GM18498 (cell line): ENCODE results near the gene LAMA3.
A peak's percentile ranks its signal among the peaks of the same experiment; 100 is the strongest.

ENCODE experiments used
- ATAC-seq: cut with Tn5 transposase; IDR thresholded peaks from one replicate; pipeline ENCODE4 v1.9.1; 2021; ENCODE audit warnings: mild to moderate bottlenecking, moderate library complexity; ENCODE audit not compliant: unreplicated experiment

LAMA3 gene, protein sequence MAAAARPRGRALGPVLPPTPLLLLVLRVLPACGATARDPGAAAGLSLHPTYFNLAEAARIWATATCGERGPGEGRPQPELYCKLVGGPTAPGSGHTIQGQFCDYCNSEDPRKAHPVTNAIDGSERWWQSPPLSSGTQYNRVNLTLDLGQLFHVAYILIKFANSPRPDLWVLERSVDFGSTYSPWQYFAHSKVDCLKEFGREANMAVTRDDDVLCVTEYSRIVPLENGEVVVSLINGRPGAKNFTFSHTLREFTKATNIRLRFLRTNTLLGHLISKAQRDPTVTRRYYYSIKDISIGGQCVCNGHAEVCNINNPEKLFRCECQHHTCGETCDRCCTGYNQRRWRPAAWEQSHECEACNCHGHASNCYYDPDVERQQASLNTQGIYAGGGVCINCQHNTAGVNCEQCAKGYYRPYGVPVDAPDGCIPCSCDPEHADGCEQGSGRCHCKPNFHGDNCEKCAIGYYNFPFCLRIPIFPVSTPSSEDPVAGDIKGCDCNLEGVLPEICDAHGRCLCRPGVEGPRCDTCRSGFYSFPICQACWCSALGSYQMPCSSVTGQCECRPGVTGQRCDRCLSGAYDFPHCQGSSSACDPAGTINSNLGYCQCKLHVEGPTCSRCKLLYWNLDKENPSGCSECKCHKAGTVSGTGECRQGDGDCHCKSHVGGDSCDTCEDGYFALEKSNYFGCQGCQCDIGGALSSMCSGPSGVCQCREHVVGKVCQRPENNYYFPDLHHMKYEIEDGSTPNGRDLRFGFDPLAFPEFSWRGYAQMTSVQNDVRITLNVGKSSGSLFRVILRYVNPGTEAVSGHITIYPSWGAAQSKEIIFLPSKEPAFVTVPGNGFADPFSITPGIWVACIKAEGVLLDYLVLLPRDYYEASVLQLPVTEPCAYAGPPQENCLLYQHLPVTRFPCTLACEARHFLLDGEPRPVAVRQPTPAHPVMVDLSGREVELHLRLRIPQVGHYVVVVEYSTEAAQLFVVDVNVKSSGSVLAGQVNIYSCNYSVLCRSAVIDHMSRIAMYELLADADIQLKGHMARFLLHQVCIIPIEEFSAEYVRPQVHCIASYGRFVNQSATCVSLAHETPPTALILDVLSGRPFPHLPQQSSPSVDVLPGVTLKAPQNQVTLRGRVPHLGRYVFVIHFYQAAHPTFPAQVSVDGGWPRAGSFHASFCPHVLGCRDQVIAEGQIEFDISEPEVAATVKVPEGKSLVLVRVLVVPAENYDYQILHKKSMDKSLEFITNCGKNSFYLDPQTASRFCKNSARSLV (N-terminal part only)

DNA sequence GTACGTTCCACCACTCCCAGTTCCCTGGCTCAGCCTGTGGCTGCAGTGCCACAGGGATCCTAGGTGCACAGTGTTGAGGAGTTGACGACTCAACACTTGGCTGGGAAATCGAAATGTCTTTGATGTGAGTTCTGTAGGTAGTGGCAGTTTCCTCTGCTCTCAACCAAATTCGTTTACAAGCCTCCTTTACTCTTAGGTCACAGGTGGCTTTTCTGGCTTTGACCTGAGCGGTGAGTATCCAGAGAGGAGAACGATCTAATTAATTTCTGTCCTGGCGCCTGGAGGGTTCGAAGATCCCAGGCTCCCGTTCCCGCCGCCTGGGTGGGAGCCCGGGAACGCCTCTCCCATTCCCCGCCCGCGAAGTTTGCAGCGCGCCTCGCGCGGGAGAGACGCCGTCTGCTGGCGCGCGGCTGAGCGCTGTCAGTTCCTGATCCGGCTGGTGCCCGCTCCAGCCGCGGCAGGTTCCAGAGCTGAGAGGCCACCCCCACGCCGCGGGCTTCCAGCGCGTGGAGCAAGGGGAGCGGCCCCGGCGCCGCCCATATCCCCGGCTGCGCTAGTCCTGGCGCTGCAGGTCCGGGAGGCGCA, at the start of gene LAMA3:
Gene LAMA3 (plus strand): TSS at position 423 of the 585 bp plus-strand sequence. CDS start 231 bp downstream, outside the sequence.
- no peak for ATAC-seq

DNA sequence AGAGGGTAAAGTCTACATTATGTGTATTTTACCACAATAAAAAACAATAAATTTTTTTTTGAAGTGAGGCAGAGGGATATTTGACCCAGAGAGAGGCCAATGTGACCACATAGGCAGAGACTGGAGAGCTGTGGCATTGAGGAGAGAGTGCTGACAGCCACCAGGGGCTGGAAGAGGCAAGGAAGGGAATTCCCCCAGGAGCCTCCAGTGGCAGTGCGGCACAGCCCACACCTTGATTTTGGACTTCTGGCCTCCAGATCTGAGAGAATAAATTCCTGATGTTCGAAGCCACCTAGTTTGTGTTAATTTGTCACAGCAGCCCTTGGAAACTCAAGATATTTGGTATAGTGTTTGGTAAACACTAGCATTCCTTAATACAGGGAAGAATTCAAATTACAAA, 49.2 kb upstream of the LAMA3 start:
- no peak for ATAC-seq

DNA sequence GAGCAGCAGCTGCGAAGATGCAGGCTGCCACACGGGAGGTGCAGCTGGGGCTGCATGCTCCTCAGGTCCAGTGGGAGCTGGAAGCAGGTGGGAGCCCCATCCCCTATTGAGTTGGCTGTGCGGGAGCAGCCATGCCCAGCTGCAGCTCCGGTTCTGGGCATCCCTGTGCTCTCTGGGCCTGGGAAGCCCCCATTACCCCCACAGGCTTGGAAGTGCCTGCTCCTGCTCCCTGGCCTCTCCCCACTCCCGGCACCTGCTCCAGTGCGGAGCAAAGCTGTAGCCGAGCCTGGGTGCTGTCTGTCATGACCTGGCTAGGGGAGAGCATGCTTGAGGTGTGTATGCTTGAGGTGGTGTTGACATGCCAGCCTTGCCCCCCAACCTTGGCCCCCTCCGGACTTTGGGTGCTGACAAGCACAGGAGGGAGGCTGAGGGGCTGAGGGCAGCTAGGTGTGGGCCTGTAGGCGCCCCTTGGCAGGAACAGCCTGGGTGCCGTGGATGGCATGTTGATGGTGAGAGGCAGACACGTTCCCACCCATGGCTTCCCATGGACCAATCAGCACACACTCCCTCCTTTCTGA, 48.0 kb upstream of the LAMA3 start:
- no peak for ATAC-seq

DNA sequence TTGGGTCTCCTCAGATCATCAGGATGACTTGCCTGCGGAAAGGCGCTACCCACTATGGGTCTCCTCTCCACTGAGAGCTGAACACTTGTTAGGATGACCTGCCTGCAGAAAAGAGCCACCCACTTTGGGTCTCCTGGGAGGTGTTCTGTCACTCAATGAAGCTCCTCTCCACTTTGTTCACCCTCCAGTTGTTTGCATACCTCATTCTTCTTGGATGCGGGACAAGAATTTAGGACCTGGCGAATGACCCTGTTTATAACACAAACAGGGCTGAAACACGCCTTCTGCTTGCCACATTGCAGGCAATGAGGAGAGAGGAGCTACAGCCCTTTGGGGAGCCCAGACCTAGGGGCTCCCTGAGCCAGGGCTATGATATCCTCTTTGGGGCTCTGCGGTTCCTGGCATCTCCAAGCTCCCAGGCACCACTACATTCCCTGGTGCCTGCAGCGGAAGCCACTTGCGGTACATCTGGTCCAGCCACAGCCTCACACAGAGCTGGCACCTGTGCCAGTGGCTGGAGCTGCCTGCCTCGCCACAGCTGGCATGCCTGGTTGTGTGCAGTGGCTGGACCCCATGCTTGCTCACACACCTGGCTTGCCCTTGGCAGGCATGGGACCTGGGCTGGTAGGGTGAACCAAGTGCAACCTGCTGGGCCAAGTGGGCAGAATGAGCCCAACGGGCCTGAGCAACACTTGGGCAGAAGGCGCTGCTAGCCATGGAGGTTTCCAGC, 47.2 kb upstream of the LAMA3 start:
- no peak for ATAC-seq

DNA sequence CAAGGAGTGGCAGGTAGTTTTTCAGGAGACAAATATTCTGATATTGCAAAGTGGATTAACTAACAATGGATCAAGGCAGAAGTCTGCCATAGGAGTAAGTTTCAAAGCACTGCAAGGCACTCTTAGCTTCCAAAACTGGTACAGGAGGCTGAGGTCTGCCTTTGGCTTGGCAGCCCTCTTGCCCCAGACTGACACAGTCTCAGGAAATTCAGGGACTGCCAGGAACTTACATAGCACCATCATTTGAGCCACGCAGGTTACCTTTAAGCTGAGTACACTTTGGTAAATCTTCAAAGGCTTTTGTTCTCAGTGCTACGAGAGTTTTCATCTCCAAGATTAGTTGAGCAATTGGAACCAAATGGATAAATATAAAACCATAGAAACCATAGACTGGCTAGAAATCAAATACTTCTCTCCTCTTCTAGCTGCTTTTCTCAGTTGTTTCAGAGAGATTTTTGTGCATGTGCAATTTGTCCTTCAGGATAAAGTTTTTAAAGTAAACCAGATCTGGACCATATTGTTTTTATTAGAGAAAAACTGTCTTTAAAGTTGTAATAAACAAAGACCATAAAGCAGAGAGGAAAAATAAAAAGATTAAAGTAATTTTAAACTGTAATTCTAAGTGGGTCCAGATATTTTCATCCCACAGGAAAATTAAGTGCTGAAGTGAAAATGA, 45.3 kb upstream of the LAMA3 start:
- no peak for ATAC-seq

DNA sequence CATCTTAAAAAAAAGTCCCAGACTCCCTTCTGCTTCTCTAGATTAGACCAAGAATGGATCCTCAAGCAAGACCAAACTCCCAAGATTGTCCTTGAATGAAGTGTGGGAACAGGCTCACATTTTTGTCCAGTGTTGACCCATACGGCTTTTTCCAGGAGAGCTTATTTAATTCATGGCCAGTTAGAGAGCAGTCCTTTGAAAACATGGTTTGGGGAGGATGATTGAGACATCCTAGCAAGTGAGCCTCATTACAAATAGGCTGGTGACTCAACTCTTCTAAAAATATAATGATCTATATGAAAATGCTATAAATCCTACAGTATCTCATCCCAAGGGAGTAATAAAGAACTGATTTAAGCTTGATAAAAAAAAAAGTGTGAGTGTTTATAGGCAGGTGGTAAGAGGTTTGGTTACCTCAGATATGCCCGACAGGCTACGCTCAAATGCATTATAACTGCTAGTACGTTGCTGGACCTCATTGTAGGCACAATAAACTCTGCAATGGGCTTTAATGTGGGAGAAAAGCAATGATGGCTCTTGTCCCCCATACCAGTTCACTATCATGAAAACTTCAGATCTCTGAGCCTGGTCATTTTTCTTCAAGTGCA, 43.6 kb upstream of the LAMA3 start:
- ATAC-seq = no peak

DNA sequence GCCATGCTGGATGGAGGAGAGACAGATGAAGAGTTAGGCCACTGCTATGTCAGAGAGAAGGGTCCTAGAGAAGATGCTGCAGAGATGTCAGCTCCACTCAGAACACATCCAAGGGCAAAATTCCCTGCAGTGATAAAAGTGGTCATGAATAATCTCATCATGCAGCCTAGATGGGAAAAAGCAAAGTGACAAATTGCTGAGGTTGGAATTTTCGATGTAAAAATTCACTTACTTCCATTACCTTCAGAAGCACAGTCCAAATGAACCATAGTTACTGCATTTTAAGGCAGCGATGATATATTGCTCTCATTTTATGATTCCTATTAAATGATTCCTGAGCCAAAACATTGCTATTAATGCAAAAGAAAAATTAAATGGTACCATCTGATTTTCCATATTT, 43.0 kb upstream of the LAMA3 start:
- ATAC-seq = no peak

DNA sequence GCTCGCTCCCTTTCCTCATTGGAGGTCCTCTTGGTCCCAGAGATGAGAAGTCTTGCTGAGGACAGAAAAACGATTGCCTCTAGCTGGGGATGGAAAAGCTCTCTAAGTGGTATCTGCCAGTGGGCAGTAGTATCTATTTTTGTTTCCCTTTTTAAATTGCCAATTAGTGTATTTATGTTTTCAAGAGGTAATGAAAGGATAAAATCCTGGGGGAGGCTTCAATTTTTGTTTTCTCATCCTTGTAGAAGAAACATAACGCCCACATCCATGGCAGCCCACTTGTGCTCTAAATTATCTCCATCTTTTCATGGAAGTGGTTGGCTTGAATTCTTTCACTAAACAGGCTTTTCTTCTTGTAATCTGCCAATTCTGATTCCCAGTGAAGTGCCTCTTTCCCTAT, 40.8 kb upstream of the LAMA3 start:
- no peak for ATAC-seq

DNA sequence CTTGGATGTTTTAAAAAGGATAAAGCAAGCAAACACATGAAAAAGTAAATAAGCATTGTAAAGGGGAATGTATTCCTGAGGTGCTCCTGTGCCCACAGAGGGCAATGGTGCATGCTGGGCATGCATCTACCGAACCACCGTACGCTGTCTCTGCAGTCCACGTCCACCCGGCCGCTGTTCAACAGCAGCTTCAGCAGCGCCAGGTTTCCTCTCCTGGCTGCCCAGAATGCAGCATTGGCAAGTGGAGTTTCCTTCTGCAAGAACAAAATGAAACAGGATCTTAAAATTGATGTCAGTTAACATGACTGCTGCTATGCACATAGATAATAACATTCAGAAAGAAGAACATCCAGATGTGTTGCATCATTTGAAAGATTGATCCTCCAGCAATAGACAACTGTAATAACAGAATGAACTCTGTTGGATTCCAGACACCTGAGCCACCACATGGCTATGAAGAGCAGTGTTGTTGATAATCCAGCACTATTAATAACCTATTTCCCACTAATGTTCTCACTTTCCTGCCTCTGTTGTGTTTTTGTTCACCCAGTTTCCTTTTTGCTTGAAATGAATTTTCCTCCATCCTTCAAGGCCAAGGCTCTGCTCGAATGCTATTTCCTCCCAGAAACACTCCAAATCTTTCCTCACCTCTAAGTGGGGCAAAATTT, 40.2 kb upstream of the LAMA3 start:
- no peak for ATAC-seq

DNA sequence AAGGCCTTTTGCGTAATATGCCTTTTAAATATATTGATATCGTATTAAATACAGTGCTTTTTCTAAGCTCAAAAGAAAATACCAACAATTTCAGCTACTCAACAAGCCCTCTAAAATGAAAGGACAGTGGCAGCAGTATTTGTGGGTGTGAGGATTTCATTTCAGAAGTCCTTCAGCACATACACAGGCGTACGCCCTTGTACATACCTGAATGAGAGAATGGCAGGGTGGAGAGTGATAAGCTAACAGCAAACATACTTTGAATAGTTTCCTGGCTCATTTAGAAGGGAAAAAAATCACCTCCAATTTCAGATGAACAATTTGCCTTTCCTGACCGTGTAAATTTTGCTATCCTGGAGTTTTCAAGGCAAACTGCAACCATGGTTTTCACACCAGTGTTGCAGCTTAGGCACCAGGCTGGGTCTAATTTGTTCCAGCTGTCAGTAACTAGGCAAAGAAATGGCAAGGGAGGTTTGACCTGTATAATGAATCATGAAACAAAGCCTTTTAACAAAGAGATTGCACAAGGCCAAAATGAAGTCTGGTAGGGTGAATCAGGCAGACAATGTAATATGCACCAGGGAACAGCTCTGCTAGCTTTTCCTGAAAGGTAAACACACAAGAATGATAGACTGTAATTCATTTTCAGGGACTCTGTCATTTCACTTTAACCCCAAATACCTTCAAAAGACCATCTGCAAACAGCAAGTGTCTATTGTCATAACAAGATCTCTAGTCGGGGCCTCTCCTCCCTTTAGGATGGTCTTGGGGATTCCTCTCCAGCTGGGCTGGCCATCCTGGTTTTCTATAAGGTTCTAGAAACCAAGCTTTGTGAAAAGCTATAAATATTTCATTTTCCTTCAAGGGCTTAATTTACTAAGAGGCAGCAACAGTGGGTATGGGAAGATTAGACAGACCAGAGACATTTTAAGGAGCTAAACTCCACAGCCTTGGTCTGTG, 38.0 kb upstream of the LAMA3 start:
- ATAC-seq = no peak

DNA sequence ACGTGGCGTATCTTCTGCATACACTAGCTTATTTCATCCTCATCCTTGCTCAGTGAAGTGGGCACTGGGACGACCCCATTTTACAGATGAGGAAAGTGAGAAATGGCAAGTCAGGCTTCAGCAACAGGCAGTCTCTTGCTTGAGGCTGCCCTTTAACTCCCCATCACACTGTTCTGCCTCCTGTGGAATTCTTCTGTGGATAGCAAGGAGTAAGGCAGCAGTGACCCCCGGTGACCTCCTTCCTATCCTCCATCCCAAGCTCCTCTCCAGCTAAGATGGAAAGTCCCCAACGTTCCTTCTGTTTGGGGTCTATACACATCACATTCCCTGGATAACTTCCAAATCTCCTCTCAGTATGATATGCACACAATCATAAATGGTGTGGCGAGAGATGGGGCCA, 37.0 kb upstream of the LAMA3 start:
- no peak for ATAC-seq

DNA sequence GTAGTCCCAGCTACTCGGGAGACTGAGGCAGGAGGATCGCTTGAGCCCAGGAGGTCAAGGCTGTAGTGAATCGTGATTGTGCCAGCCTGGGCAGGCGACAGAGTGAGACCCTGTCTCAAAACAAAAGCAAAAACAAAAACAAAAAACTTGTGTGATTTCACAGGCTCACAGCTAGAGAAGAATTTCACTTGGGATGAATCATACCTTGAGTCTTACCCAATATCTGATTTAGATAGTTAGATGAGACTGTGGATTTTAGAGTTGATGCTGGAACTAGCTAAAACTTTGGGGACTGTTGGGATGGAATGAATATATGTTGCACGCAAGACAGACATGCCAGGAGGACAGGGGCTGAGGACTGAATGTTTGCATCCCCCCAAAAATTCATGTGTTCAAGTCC, 31.0 kb upstream of the LAMA3 start:
- ATAC-seq = no peak

DNA sequence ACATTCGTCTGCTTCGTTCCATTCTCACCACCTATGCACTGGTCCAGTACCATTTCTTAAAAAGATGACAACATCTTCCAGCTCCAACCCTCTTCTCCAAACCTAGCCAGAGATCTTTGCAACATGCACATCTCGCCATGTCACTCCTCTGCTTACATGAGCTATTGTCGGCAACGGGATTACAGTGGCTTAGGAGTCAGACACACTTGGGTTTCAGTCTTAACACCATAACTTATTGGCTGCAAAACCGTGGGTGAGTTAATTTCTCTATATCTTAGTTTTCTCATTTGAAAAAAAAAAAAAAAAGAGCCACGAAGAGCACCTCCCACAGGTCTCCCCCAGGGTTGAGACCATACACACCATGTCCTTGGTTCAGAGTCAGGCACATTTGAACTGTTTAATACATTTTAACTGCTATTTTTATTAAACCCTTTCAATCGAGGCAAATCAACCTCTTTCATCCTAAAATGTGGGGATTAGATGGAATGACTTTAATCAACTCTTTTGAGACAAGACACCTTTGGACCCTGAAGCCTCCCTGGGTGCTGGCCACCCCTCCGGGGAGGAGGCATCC, 27.4 kb upstream of the LAMA3 start:
- ATAC-seq = no peak

DNA sequence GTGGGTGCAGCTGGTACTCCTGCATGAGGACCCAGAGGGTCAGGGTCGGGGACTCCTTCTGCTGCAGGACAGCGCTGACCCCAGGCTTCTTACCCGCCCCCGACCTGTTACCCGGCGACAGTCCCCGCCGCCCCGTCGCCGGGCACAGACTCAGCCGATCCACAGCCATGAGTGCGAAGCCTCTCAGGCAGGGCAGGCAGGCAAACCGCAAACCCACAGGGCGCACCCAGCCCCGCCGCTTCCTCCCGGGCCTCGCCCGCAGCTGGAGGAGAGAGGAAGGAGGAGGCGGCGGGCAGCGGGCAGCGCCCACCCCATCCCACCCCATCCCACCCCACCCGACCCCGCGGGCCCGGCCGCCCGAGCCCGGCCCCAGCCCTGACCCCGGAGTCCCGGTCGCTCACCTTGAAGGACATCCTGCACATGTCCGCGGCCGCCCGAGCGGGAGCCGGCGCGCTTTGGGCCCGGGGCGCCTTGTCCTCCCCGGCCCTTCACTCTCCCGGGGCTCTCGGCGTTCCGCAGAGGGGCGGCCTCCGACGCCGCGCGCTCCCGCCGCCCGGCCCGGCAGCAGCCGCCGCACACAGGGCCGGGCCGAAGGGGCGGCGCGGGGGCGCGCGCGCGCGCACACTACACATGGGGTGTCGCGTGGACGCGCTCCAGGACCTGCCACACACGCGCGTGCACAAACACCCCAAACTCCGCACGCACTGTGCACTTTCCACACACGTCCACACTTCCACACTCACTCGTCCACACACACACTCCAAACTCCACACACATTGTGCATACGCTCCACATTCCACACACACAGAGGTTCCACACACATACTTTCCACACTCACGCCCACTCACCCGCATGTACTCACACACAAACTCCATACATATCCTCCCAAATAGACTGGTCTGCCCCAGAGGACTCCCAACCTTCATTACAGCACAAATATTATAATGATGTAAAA, 26.7 kb upstream of the LAMA3 start, which contains the start of gene ANKRD29:
Gene ANKRD29 (minus strand): TSS at position 603 of the 955 bp plus-strand sequence. CDS start 181 bp downstream, at position 422.
- peak; percentile 63 for ATAC-seq

DNA sequence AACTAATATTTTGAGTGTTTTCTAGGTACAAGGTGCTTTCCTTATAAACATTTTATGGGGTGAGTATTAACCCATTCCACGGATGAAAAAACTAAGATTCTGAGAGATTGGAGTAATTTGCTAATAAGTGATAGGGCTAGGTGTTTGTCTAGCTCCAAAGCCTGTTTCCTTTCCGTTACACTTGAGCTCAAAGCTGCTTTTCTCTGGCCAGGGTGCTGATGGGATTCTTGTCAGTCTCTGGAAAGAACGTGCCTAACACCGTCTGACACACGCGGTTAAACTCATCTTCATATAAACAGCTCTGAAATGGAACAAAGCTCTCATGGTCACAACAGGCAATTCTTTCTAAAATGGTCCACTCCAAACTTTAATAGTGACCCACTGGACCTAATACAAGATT, 24.6 kb upstream of the LAMA3 start:
- ATAC-seq = no peak

DNA sequence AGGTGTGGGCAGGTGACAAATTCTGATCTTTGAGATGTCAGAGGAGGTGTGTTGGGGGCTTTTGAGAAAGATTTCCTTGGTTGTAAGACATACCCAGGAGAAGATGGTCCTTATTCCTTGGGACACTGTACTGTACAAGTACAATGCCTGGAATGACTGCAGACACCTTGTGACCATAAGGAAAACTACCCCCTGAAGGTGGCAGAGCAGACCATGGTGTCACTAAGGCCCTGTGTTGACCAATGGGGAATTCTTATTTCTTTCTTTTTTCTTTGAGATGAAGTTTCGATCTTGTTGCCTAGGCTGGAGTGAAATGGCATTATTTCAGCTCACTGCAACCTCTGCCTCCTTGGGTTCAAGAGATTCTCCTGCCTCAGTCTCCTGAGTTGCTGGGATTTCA, 22.1 kb upstream of the LAMA3 start:
- ATAC-seq = no peak
